HL-60 (cell line): Measurements from ENCODE around the gene NCOA3.

Experiments
- DNase-seq, 2 experiments: peaks; one replicate each; pipeline ENCODE4 v3.0.0-alpha.2; 2010 to 2020; ENCODE audit warnings: low read depth in 1 of 2, low spot score in 1 of 2
- H3K27ac ChIP-seq: fragments of 250-450 bp; sonication (Bioruptor Pico); replicated peaks from 2 replicates; pipeline ENCODE4 v1.5.1; 2020; ENCODE audit warnings: mild to moderate bottlenecking, moderate library complexity
- H3K27me3 ChIP-seq: fragments of 250-450 bp; sonication (Bioruptor Pico); 2 replicates; pipeline ENCODE4 v1.5.1; 2021; ENCODE audit warnings: mild to moderate bottlenecking, moderate library complexity; ENCODE audit not compliant: insufficient read depth, poor library complexity, severe bottlenecking
- H3K4me3 ChIP-seq: replicated peaks from 2 replicates; pipeline ENCODE4 v1.5.1; 2011; ENCODE audit warnings: mild to moderate bottlenecking, control low read depth, low read length; ENCODE audit not compliant: insufficient read depth
- CTCF ChIP-seq: IDR thresholded peaks from one replicate; pipeline ENCODE4 v1.5.1; 2011; ENCODE audit warnings: low read length, control low read depth, inconsistent platforms; ENCODE audit not compliant: insufficient read depth
- GABPA ChIP-seq: IDR thresholded peaks from 2 replicates; pipeline ENCODE4 v1.6.1; 2012; ENCODE audit warnings: low read depth
- POLR2AphosphoS5 ChIP-seq: IDR thresholded peaks from 2 replicates; pipeline ENCODE4 v1.6.1; 2012; ENCODE audit warnings: low read depth
- SPI1 ChIP-seq: IDR thresholded peaks from 2 replicates; pipeline ENCODE4 v1.6.1; 2012; ENCODE audit warnings: low read depth, mild to moderate bottlenecking, borderline replicate concordance
- TF ChIP-seq, protein P1 (sequence below): IDR thresholded peaks from 2 replicates; pipeline ENCODE4 v1.6.1; 2012; ENCODE audit warnings: low read depth; ENCODE audit not compliant: insufficient replicate concordance

The NCOA3 gene

DNA sequence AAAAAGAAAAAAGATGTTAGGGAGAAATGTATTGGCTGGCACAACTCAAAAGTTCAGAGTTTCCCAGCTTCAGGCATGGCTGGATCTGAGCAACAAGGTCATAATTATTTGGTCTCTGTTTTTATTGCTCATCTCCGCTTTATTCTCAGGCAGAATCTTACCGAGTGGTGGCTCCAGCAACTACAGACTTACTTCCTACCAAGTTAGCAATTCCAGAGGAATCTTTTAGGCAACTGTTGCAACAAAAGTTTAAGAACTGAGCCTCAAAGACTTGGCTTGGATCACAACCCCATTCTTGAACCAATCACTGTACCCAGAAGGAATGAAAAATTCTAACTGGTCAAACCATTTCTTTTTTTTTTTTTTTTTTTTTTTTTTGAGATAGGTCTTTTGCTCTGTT is 35.5 kb upstream of the NCOA3 start:
- DNase-seq: no peak
- TF ChIP-seq SPI1 (no peak), CTCF (no peak), POLR2AphosphoS5 (no peak), GABPA (no peak)
- TF ChIP-seq, protein P1, sequence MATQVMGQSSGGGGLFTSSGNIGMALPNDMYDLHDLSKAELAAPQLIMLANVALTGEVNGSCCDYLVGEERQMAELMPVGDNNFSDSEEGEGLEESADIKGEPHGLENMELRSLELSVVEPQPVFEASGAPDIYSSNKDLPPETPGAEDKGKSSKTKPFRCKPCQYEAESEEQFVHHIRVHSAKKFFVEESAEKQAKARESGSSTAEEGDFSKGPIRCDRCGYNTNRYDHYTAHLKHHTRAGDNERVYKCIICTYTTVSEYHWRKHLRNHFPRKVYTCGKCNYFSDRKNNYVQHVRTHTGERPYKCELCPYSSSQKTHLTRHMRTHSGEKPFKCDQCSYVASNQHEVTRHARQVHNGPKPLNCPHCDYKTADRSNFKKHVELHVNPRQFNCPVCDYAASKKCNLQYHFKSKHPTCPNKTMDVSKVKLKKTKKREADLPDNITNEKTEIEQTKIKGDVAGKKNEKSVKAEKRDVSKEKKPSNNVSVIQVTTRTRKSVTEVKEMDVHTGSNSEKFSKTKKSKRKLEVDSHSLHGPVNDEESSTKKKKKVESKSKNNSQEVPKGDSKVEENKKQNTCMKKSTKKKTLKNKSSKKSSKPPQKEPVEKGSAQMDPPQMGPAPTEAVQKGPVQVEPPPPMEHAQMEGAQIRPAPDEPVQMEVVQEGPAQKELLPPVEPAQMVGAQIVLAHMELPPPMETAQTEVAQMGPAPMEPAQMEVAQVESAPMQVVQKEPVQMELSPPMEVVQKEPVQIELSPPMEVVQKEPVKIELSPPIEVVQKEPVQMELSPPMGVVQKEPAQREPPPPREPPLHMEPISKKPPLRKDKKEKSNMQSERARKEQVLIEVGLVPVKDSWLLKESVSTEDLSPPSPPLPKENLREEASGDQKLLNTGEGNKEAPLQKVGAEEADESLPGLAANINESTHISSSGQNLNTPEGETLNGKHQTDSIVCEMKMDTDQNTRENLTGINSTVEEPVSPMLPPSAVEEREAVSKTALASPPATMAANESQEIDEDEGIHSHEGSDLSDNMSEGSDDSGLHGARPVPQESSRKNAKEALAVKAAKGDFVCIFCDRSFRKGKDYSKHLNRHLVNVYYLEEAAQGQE: no peak
- Histone ChIP-seq H3K27ac (no peak overlapping the region), H3K27me3 (no peaks in the 10 kb centered on the region), H3K4me3 (no peak overlapping the region)

DNA sequence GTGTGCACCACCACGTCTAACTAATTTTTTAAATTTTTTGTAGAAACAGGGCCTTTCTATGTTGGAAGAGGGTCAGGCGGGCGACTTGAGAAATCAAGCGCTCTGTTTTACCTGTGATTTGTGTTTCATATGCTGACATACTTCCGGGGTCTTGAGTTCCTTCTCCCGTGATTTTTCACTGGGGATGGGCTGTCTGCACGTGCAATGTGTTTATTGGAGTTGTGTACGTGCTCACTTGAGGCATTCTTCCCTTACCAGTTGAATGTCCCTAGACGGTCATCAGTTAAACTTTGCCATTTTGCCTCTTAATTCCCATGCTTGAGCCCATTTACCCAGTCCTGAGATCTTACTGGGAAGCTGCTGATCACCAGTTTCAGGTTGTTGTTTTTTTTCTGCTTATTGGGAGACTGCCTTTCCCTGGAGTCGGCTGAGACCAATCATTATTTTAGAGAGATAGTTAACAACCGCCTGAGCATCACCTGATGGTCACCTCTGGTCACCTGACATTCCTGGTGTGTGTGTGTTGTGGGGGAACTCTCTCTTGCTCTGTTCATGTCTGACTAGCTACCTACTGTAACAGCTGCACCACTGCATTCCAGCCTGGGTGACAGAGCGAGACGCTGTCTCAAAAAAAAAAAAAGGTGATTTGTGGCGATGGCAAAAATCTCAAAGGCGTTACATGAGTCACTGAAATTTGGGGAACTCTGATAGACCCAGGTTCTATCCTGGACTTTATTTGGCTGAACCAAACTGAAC is 34.8 kb upstream of the NCOA3 start:
- no peak overlapping the region for H3K4me3 ChIP-seq
- TF ChIP-seq POLR2AphosphoS5 (no peak), GABPA (no peak), CTCF (no peak), SPI1 (no peak)
- TF ChIP-seq, protein P1: no peak
- no peaks in the 10 kb centered on the region for H3K27me3 ChIP-seq
- no peak overlapping the region for H3K27ac ChIP-seq
- DNase-seq: no peak

- peak in 1 of 2 experiments; percentile 77 for DNase-seq
- TF ChIP-seq POLR2AphosphoS5 (peak; percentile 43; the same call in 1 of the 2 replicates), SPI1 (peak; percentile 78; the same call in 1 of the 2 replicates), GABPA (no peak)
- H3K27me3 ChIP-seq: no peaks in the 10 kb centered on the region
- H3K4me3 ChIP-seq: no peak overlapping the region
- peak overlapping the region; percentile 3; the same call in 1 of the 2 replicates for H3K27ac ChIP-seq
Measured at GRCh38 chr20:47468290-47469050, 33.2 kb upstream of the NCOA3 start.

DNA sequence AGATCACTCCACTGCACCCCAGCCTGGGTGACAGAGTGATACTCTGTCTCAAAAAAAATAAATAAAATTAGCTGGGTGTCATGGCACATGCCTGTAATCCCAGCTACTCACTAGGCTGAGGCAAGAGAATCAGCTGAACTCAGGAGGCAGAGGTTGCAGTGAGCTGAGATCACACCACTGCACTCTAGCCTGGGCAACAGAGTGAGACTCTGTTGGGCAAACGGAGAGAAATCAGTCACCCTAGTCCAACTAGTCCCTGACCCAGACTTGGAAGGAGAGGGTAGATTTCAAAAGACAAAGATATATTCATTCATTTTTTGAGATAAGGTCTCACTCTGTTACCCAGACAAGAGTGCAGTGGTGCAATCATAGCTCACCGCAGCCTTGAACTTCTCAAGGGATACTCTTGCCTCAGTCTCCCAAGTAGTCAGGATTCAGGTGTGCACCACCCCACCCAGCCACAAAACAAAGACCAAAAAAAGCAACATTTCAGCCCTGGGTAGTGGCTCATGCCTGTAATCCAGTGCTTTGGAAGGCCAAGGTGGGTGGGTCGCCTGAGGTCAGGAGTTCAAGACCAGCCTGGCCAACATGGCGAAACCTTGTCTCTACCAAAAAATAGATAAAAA is 26.2 kb upstream of the NCOA3 start:
- Histone ChIP-seq H3K4me3 (no peak overlapping the region), H3K27ac (no peak overlapping the region)
- TF ChIP-seq, protein P1: no peak
- no peak for TF ChIP-seq CTCF
- no peak for TF ChIP-seq GABPA
- TF ChIP-seq POLR2AphosphoS5: no peak
- no peak for TF ChIP-seq SPI1

More for the DNA sequence above, 26.2 kb upstream of the NCOA3 start:
- DNase-seq: no peak
- H3K27me3 ChIP-seq: no peaks in the 10 kb centered on the region
